Islet precursor cell (in vitro differentiated cells): ENCODE data around the gene SLC25A30.
"Not testable (repeated sequence)": the region's sequence is repeated elsewhere in the genome, so short reads cannot be mapped to it uniquely, and the experiment has no call there.

ENCODE experiments used
- DNase-seq: peaks from one replicate; pipeline ENCODE4 v3.0.0-alpha.2; 2018

The SLC25A30 gene

DNA sequence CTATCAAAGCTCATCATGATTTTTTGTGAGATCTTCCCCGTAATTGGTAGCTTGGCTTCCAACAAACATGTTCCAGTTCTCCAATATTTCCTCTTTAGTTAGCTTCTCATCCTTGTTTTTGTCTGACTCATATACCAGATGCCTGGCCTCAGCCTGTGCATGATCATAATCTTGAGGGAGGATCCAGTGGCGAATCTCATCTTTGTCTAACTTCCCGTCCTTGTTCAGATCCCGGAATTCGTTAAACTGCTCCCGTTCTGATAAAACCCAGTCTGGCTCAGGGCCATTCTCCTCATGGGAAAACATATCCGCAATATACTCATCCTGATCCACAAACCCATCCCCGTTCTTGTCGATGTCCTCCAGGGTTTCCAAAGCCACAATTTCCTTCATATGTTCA is 27.8 kb downstream of the SLC25A30 start:
- not testable (repeated sequence) for DNase-seq

DNA sequence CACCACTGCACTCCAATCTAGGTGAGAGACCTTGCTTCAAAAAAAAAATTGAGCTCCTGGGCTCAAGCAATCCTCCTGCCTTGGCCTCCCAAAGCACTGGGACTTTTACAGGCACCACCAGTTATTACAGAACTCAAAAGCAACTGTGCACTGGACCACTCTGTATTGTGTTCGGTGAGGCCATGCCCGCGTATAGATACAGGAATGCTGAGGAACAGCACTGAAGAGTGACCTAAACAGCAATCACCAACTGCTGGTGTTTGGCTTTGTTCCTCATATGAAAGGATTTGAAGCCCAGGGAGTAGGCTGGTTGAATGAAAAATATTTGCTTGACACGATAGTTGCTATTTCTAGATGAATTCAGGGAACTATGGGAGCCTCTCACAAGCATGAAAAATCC is 29.5 kb downstream of the SLC25A30 start:
- DNase-seq = no peak

DNA sequence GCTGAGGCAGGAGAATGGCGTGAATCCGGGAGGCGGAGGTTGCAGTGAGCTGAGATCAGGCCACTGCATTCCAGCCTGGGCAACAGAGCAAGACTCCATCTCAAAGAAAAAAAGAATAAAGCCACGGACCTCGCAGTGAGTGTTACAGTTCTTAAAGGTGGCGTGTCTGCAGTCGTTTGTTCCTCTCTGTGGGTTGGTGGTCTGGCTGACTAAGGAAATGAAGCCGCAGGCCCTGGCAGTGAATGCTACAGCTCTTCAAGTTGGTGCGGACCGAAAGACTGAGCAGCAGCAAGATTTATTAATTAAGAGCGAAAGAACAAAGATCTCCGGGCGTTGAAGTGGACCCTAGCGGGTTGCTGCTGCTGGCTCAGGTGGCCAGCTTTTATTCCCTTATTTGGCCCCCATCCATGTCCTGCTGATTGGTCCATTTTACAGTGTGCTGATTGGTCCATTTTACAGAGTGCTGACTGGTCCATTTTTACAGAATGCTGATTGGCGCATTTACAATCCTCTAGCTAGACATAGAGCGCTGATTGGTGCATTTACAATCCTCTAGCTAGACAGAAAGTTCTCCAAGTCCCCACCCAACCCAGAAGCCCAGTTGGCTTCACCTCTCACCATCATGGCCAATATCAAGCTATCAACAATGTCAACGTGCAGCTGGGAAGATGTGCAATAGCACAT is 31.1 kb downstream of the SLC25A30 start:
- DNase-seq = not testable (repeated sequence)

DNA sequence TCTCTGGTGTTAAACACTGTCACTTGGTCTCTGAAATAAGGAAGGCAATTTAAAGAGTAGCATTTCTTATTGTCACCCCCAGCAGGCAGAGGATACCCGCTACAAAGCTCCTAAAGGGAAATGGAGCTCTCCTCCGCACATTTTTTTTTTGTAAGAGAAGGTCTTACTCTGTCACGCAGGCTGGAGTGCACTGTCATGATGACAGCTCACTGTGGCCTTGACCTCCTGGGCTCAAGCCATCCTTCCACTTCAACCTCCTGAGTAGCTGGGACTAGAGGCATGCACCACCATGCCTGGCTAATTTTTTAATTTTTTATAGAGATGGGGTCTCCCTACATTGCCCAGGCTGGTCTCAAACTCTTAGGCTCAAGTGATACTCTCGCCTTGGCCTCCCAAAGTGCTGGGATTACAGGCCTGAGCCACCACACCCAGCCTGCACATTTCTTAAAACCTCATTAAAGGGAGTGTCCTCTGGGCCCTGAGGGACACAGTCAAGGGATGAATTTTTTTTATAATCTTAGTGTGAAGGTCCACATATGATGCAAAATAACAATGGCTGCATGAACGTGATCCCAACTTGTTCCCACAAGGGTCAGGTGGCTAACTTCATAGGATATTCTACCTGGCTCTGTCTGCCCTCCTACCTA is 32.1 kb downstream of the SLC25A30 start:
- no peak for DNase-seq

DNA sequence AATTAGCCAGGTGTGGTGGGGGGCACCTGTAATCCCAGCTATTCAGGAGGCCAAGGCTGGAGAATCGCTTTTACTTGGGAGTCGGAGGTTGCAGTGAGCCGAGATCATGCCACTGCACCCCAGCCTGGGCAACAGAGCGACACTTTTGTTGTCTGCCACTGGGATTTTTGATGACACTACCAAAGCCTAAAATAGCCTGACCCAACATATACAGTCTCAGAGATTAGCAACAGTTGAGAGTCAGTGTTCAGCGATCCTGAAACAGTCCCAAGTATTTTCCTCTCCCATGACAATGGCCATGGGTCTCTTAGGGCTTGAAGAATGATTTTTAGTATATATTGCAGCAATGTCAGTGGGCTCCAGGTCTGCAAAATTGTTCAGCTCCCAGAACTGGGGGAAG is 32.9 kb downstream of the SLC25A30 start:
- DNase-seq = no peak

DNA sequence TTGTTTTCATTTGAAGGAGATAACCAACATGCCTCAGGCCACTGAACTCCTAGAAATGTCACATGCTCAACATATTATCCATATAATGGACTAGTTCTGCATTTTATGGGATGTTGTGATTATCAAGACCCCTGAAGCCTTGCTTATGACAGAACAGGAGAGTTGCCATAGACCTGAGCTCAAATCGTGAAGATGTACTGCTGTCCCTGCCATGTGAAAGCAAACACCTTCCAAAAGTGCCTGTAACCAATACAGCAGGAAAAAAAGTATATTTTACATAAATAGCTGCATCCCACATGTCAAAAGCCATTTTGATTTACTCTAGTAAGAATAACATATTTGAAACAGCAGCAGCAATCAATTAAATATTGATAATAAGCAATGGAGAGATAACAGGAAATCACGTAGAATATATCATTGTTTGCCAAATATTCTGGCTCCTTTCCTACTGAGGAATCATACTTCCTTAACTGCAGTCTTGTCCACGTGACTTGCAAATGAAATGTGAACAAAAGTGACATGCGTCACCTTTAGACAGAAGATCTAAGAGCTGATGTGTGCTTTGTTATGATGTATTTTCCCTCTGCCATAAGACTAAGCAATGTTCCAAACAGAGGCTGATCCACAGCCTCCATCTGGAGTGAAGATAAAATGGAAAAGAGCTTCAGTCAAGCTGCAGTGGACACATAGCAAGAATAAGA is 33.5 kb downstream of the SLC25A30 start:
- DNase-seq = no peak

DNA sequence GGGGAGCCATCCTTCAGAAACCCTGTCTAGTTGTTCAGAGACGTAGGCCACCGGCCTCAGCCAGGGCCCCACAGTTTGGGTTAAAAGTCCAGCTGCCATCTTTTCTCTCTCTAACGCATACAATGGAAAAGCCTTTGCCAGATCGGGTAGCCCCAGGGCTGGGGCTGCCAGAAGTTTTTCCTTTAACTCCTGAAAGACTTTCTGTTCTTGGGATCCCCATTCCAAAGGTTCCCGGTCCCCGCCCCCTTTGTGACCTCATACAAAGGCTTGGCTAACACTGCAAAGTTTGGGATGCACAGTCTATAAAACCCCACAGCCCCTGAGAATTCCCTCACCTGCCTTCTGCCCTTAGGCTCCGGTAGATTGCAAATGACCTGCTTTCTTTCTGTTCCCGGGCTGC is 35.4 kb downstream of the SLC25A30 start:
- not testable (repeated sequence) for DNase-seq

DNA sequence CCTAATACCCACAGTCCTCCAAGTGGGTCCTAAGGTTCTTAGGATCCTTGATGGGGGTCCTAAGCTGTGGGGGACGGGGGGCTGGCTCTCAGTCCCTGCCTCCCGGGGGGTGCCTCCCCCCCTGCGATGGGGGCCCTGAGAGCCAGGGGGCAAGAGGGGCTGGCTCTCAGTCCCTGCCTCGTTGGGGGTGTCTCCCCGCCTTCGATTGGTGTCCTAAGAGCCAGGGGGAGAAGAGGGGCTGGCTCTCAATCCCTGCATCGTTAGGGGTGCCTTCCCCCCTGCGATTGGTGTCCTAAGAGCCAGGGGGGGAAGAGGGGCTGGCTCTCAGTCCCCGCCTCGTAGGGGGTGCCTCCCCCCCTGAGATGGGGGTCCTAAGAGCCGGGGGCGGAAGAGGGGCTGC is 37.0 kb downstream of the SLC25A30 start:
- DNase-seq = no peak

DNA sequence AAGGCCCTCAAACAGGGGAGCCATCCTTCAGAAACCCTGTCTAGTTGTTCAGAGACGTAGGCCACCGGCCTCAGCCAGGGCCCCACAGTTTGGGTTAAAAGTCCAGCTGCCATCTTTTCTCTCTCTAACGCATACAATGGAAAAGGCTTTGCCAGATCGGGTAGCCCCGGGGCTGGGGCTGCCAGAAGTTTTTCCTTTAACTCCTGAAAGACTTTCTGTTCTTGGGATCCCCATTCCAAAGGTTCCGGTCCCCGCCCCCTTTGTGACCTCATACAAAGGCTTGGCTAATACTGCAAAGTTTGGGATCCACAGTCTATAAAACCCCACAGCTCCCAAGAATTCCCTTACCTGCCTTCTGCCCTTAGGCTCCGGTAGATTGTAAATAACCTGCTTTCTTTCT is 37.5 kb downstream of the SLC25A30 start:
- DNase-seq = not testable (repeated sequence)

DNA sequence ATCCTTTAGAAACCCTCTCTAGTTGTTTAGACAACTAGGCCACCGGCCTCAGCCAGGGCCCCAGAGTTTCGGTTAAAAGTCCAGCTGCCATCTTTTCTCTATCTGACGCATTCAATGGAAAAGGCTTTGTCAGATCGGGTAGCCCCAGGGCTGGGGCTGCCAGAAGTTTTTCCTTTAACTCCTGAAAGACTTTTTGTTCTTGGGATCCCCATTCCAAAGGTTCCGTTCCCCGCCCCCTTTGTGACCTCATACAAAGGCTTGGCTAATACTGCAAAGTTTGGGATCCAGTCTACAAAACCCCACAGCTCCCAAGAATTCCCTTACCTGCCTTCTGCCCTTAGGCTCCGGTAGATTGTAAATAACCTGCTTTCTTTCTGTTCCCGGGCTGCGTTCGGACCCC is 38.7 kb downstream of the SLC25A30 start:
- DNase-seq = peak; percentile 74

DNA sequence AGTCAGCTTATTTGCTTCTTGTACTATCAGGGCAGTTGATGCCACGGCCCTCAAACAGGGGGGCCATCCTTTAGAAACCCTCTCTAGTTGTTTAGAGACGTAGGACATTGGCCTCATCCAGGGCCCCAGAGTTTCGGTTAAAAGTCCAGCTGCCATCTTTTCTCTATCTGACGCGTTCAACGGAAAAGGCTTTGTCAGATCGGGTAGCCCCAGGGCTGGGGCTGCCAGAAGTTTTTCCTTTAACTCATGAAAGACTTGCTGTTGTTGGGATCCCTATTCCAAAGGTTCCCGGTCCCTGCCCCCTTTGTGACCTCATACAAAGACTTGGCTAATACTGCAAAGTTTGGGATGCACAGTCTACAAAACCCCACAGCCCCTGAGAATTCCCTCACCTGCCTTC is 39.4 kb downstream of the SLC25A30 start:
- not testable (repeated sequence) for DNase-seq

DNA sequence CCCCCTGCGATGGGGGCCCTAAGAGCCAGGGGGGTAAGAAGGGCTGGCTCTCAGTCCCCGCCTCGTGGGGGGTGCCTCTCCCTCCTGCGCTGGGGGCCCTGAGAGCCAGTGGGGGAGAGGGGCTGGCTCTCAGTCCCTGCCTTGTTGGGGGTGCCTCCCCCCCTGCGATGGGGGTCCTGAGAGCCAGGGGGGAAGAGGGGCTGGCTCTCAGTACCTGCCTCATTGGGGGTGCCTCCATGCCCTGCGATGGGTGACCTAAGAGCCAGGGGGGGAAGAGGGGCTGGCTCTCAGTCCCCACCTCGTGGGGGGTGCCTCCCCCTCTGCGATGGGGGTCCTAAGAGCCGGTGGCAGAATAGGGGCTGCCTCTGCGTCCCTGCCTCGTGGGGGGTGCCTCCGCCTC is 40.9 kb downstream of the SLC25A30 start:
- not testable (repeated sequence) for DNase-seq

DNA sequence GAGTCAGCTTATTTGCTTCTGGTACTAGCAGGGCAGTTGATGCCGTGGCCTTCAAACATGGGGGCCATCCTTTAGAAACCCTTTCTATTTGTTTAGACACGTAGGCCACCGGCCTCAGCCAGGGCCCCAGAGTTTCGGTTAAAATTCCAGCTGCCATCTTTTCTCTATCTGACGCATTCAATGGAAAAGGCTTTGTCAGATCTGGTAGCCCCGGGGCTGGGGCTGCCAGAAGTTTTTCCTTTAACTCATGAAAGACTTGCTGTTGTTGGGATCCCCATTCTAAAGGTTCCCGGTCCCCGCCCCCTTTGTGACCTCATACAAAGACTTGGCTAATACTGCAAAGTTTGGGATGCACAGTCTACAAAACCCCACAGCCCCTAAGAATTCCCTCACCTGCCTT is 41.5 kb downstream of the SLC25A30 start:
- DNase-seq = not testable (repeated sequence)

DNA sequence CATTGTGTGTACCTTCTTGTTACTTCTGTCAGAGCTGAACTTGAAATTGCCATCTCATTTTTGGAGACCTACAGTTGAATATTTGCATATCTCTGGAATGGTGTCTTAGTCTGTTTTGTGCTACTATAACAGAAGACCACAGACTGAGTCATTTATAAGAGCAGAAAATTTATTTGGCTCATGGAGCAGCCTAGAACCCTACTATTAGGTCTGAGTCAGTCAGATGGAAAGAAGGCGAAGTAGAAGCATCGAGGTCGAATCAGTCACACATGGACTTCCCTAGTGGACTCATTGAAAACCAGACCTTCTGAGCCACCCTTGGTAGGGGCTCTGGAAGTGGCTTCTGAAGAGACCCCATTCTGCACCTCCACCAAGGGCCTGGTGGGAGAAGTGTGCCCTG is 43.3 kb downstream of the SLC25A30 start:
- no peak for DNase-seq

DNA sequence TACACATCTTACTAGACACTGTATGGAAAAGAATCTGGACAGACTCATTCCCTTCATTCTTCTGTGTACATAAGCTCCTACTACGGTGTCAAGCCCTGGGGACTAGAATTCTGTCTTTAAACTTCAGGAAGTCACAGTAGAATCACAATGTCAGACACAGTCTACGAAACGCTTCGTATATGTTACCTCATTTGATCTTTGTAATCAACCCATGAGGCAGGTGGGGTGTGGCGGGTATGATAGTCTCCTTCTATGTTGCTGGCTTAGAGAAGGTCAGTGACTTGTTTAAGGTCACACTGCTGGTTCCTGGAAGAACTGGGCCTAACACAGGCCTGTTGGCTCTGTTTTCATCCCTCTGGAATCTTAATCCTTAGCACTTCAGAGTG is 45.0 kb downstream of the SLC25A30 start:
- no peak for DNase-seq

DNA sequence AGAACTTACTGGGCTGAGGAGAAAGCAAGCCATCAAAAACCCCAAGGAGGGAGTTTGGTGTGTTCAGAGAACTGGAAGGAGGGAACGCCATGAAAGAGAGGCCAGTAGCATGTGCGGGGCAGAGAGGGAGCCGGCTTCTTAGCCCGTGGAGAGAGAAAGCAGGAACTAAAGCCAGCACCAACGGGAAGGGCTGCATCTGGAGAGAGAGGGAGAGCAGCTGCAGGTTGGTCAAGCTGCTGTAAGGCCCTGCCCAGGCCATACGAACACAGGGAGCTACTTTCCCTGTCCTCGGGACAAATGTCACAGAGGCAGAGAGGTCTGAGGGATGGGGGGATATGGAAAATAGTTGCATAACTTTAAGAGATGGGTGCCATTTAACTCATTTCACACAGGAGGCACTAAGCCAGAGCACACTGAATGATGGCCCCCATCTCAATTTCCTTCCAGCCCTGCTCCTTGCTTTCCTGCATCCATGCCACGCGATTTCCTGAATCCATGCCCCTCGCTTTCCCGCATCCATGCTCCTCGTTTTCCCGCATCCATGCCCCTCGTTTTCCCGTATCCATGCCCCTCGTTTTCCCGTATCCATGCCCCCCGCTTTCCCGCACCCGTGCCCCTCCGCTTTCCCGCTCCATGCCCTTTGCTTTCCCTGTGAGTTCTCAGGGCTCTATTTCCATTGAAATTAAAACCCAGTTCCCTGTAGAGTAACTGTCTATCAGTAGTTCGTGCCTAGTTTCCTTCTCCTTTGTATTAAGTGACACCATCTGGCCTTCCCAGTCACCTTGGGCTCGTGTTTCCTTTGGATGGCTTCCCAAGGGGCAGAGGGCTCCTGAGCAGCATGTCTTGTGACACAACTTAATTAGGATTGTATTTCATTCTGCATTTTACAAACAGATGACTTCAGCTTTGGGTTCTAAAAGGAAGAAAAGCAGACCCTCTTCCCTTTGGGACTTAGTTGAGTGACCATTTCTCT is 45.7 kb downstream of the SLC25A30 start:
- DNase-seq = no peak

DNA sequence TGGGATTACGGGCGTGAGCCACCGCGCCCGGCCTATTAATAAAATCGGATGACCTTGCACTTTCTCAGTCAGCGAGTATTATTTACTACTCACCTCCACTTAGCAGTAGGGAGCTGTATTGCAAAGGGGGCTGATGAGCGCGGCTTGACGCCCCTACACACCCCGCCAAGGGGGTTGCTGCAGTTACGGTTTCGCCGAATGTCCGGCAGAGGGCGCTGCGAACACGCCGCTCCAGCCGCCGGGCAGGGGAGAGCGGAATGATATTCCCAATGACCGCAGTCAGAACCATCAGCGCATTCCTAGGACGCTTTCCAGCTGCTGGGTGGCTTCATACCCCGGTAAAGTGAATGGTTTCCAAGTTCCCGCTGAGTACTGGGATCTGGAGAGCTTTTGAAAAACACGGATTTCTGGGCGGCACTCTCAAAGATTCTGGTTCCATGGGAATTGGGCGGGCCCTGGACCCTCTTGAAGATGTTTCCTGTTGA is 47.2 kb downstream of the SLC25A30 start:
- DNase-seq = peak; percentile 90

DNA sequence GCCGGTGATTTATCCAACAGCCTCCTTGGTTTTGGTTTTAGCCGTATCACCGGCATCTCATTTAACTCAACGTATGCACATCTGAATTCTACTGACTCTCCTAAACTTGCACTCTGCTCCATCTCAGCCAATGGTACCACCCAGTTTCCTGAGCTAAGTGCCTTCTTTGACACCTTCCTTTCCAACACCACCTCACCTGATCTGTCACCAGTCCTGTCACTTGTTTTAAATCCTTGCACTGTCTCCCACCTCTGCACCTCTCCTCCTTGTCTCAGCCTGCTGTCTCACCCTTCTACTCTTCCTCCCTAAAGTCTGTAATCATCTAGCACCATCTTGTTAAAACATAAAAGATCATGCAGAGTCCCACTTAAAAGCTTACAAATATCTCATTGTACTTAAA is 49.1 kb downstream of the SLC25A30 start:
- no peak for DNase-seq

DNA sequence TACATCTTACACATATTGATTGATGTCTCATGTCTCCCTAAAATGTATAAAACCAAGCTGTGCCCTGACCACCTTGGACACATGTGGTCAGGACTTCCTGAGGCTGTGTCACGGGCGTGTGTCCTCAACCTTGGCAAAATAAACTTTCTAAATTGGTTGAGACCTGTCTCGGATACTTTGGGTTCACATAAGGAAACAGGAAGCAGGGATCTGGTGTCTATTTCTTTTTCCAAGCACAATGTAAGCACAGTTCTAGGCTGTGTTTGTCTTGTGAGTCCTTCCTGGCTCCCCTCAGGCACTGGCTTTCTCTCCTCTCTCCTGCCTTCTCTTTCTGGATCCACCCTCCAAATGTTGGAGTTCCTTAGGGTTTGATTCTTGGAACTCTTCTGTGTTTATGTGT is 49.6 kb downstream of the SLC25A30 start:
- no peak for DNase-seq

DNA sequence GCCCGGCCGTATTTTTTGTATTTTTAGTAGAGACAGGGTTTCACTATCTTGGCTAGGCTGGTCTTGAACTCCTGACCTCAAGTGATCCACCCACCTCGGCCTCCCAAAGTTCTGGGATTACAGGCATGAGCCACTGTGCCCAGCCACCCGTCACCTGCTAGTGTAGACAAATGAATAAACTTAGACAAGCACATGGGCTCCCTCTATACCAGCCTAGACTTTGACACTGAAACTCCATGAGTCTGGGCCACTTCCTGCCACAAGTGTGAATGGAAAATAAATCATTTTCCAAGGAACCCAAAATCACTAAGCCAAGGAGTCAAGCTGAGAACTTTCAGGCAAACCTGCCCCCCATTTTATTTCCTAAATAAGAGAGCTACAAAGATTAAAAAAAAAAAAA is 50.2 kb downstream of the SLC25A30 start:
- DNase-seq = no peak

DNA sequence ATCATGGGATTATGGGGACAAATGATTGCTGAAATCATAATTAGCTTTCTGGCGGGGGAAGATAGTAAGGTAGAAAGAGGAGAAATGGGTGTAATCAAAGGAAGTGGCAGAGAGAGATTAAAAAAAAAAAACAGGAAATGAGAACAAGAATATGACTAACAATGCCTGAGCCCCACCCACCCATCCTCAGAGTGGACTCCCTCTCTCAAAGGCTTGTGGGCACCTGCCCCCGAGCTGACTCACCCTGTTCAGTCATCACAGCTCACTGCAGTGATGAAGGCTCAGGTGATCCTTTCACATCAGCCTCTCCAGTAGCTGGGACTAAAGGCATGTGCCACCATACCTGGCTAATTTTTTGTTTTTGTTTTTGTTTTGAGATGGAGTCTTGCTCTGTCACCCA is 50.8 kb downstream of the SLC25A30 start:
- DNase-seq = peak; percentile 93

DNA sequence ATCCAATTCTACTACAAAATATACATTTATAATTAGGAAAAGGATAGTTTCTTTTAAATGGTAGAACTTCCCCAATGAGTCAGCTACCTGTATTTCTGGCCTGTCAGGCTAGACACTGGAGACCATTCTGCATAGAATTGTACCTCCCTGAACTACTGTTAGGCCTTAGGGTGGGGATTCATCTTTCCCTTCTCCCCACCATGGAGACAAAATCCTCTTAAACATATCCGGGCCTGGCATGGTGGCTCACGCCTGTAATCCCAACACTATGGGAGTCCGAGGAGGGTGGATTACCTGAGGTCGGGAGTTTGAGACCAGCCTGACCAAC is 52.7 kb downstream of the SLC25A30 start:
- no peak for DNase-seq
